Endothelial cell of umbilical vein (primary cell): ENCODE measurements around the gene ALOX5AP. TPM values are rescaled to one million over a fixed set of nuclear protein-coding genes. Genes with fewer than 3 reads are reported as not detected.

Source experiments
- BruUV-seq: library from RNA; stranded (reverse); fragments of 400-500 nt; replicated peaks from 2 replicates; lab custom pipeline; 2021; lab: Mats Ljungman, UMichigan
- CTCF ChIA-PET: fragments of 300-600, 350-600 bp; sonication (Branson Sonifier 250); formaldehyde crosslinking; loops from one replicate; lab custom pipeline; 2021; ENCODE audit warnings: antibody characterized with exemption, inconsistent platforms; lab: Charles Lee
- POLR2A ChIA-PET: fragments of 300-600, 350-600 bp; sonication (Branson Sonifier 250); formaldehyde crosslinking; loops from one replicate; lab custom pipeline; 2021; ENCODE audit warnings: antibody characterized with exemption, inconsistent platforms; lab: Charles Lee
- DNase-seq: peaks from one replicate; pipeline ENCODE4 v3.0.0-alpha.2; 2011; ENCODE audit warnings: low read depth, low spot score
- FAIRE-seq: peaks from 2 replicates; lab custom pipeline; 2011; peaks lifted over from hg19 to GRCh38; lab: Jason Lieb, UNC
- H2AFZ ChIP-seq: 2 replicates; pipeline ENCODE4 v1.6.0; 2012; ENCODE audit warnings: low read depth, low read length, control low read depth, inconsistent platforms
- H3K27ac ChIP-seq: 2 replicates; pipeline ENCODE4 v1.5.1; 2011; ENCODE audit warnings: low read depth, mild to moderate bottlenecking, control low read depth, low read length, moderate library complexity; ENCODE audit not compliant: insufficient read depth
- H3K27me3 ChIP-seq, 2 experiments: 2 replicates each; pipeline versions ENCODE4 v1.6.0 to v1.6.1; 2011; ENCODE audit warnings: low read length in 2 of 2, mixed read lengths in 1 of 2; ENCODE audit not compliant: control insufficient read depth in 2 of 2, insufficient read depth in 2 of 2
- H3K36me3 ChIP-seq, 2 experiments: 2 replicates in 1 of 2; 3 replicates in 1 of 2; pipeline ENCODE4 v1.5.1; 2011; ENCODE audit warnings: low read length in 2 of 2, mild to moderate bottlenecking in 1 of 2, moderate library complexity in 1 of 2; ENCODE audit not compliant: control insufficient read depth in 2 of 2, insufficient read depth in 2 of 2; ENCODE audit errors: extremely low read depth in 1 of 2
- H3K4me1 ChIP-seq: 3 replicates; pipeline ENCODE4 v1.5.1; 2011; ENCODE audit warnings: mild to moderate bottlenecking, low read length; ENCODE audit not compliant: control insufficient read depth, insufficient read depth; ENCODE audit errors: extremely low read depth
- H3K4me2 ChIP-seq: 2 replicates; pipeline ENCODE4 v1.6.1; 2011; ENCODE audit warnings: low read length, control low read depth, mixed read lengths; ENCODE audit not compliant: insufficient read depth
- H3K4me3 ChIP-seq, 3 experiments: fragments of 200-600 bp in 1 of 3; sonication (generic), shearing (Covaris generic) in 1 of 3; replicated peaks in 1 of 3; 2 replicates each; pipeline ENCODE4 v1.5.1; 2011 to 2016; ENCODE audit warnings: control low read depth in 3 of 3, low read length in 3 of 3, mild to moderate bottlenecking in 2 of 3, inconsistent platforms in 1 of 3, low read depth in 1 of 3, moderate library complexity in 1 of 3; ENCODE audit not compliant: insufficient read depth in 1 of 3
- H3K79me2 ChIP-seq: 2 replicates; pipeline ENCODE4 v1.6.0; 2012; ENCODE audit warnings: low read length, inconsistent platforms; ENCODE audit not compliant: control insufficient read depth, insufficient read depth
- H3K9ac ChIP-seq: replicated peaks from 2 replicates; pipeline ENCODE3; 2011; ENCODE audit warnings: low read length, control low read depth; ENCODE audit not compliant: insufficient read depth; ENCODE audit errors: extremely low read depth
- H3K9me1 ChIP-seq: replicated peaks from 3 replicates; pipeline ENCODE4 v1.6.0; 2011; ENCODE audit warnings: mild to moderate bottlenecking, low read length; ENCODE audit not compliant: control insufficient read depth, insufficient read depth; ENCODE audit errors: extremely low read depth
- H3K9me3 ChIP-seq: replicated peaks from 2 replicates; pipeline ENCODE4 v1.5.1; 2012; ENCODE audit warnings: low read length, inconsistent platforms; ENCODE audit not compliant: control insufficient read depth, insufficient read depth
- H4K20me1 ChIP-seq: replicated peaks from 2 replicates; pipeline ENCODE3; 2011; ENCODE audit warnings: mild to moderate bottlenecking, low read length; ENCODE audit not compliant: control insufficient read depth, insufficient read depth; ENCODE audit errors: extremely low read depth
- EZH2 ChIP-seq: IDR thresholded peaks from 2 replicates; pipeline ENCODE4 v1.6.1; 2012; ENCODE audit warnings: borderline replicate concordance, low read depth, mild to moderate bottlenecking, moderate library complexity, low read length, inconsistent platforms; ENCODE audit not compliant: severe bottlenecking
- FOS ChIP-seq: IDR thresholded peaks from 2 replicates; pipeline ENCODE4 v1.6.1; 2011; ENCODE audit warnings: mild to moderate bottlenecking, low read length, moderate library complexity, borderline replicate concordance; ENCODE audit not compliant: insufficient read depth
- GATA2 ChIP-seq: IDR thresholded peaks from 2 replicates; pipeline ENCODE4 v1.7.0; 2011; ENCODE audit warnings: low read depth, mild to moderate bottlenecking, moderate library complexity, mixed read lengths, low read length; ENCODE audit not compliant: insufficient read length, insufficient read depth
- JUN ChIP-seq: IDR thresholded peaks from 2 replicates; pipeline ENCODE4 v1.6.1; 2011; ENCODE audit warnings: borderline replicate concordance, low read depth; ENCODE audit not compliant: insufficient read length, insufficient read depth
- MYC ChIP-seq: IDR thresholded peaks from one replicate; pipeline ENCODE4 v1.6.1; 2011; ENCODE audit warnings: mild to moderate bottlenecking, low read depth, low read length
- POLR2A ChIP-seq: IDR thresholded peaks from 2 replicates; pipeline ENCODE4 v1.6.1; 2012; ENCODE audit warnings: low read depth, mild to moderate bottlenecking, control low read depth, low read length
- POLR2AphosphoS5 ChIP-seq: IDR thresholded peaks from 2 replicates; pipeline ENCODE4 v1.6.1; 2012; ENCODE audit warnings: low read depth, mild to moderate bottlenecking, control low read depth, low read length, moderate library complexity; ENCODE audit not compliant: insufficient read depth
- dilution Hi-C: fragments of 300-500 bp; cut with MboI; formaldehyde crosslinking; loops from one replicate; pipeline ENCODE4 v1.15.0; 2019; ENCODE audit warnings: low sequenced_read_pairs; ENCODE audit not compliant: extremely low pct_ligation_motif_present
- intact Hi-C: fragments of 100-400 bp; cut with micrococcal nuclease; formaldehyde crosslinking; loops from one replicate; pipeline ENCODE4 v1.10.0; 2022
- polyA plus RNA-seq, 4 experiments: library from polyadenylated mRNA; depleted of rRNA in 3 of 4; stranded (reverse) in 3 of 4; unstranded in 1 of 4; fragments of >200 nt; gene quantifications; 2 replicates each; pipeline versions ENCODE4 v1.2.1 to v1.2.3, GENCODE V29; 2011 to 2012; ENCODE audit warnings: missing spikeins in 1 of 4
- total RNA-seq: library from RNA; stranded (reverse); gene quantifications from 2 replicates; pipeline ENCODE4 v1.2.3, GENCODE V29; 2021
- TF ChIP-seq, protein P1 (sequence below), 2 donors: IDR thresholded peaks; 1 replicate in 1 of 2; 2 replicates in 1 of 2; pipeline ENCODE4 v1.5.1; 2011; ENCODE audit warnings: low read length in 2 of 2, mild to moderate bottlenecking in 2 of 2, moderate library complexity in 2 of 2, control low read depth in 1 of 2, inconsistent platforms in 1 of 2, low read depth in 1 of 2; ENCODE audit not compliant: insufficient read depth in 1 of 2; ENCODE audit errors: extremely low read depth in 1 of 2
- TF ChIP-seq, protein P2 (sequence below): IDR thresholded peaks from 2 replicates; pipeline ENCODE4 v1.6.1; 2011; ENCODE audit not compliant: insufficient read depth, insufficient read length

The ALOX5AP gene
- total and polyA plus RNA-seq, 2 donors (not counting 3 experiments of a cell fraction or from before 2014, with no cell fraction given): 1.8 TPM; not detected in 1

DNA sequence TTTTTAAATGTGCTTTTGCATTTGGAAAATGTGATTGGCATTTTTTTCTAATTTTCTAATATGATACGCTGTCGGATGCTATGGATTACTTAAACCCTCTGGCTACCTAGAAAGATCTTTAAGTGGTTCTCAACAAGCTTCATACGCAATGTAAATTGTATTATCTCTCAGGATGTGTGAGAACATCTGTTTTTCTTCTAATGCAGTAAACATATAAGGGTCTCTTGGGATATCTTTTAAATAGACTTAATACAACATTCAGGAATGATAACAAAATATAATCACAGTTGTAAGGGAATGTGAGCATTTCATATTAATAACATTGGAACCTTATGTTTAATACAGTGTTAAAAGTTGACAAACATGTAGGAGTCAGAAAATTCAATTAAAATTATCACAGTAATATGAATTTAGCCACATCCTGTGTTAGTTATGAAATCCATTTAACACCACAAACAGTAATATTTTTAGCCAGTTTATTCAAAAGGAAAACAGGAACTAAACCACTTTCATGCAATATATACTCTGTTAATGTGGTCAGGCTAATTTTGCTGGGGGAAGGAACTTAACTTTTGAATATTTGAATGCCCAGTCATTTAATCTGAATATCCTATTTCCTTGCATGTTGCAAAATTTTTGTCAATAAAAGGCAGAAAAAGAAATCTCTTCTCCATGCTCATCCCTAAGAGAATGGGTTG, 15.0 kb upstream of the ALOX5AP start:
- H3K9ac ChIP-seq: no peak overlapping the region
- FAIRE-seq: no peak
- H3K4me1 ChIP-seq: no peaks in the 10 kb centered on the region
- H3K36me3 ChIP-seq: no peaks in the 10 kb centered on the region
- H3K4me2 ChIP-seq: no peak overlapping the region
- no peak overlapping the region for H3K4me3 ChIP-seq
- dilution Hi-C loops (no loop called here), intact Hi-C loops (no loop called here)
- POLR2A ChIA-PET: no interaction called here
- H3K9me1 ChIP-seq: no peaks in the 10 kb centered on the region
- no peak overlapping the region for H3K27ac ChIP-seq
- TF ChIP-seq EZH2: no peak
- TF ChIP-seq GATA2: no peak
- TF ChIP-seq POLR2AphosphoS5: no peak
- no peak for TF ChIP-seq MYC
- TF ChIP-seq, protein P1, sequence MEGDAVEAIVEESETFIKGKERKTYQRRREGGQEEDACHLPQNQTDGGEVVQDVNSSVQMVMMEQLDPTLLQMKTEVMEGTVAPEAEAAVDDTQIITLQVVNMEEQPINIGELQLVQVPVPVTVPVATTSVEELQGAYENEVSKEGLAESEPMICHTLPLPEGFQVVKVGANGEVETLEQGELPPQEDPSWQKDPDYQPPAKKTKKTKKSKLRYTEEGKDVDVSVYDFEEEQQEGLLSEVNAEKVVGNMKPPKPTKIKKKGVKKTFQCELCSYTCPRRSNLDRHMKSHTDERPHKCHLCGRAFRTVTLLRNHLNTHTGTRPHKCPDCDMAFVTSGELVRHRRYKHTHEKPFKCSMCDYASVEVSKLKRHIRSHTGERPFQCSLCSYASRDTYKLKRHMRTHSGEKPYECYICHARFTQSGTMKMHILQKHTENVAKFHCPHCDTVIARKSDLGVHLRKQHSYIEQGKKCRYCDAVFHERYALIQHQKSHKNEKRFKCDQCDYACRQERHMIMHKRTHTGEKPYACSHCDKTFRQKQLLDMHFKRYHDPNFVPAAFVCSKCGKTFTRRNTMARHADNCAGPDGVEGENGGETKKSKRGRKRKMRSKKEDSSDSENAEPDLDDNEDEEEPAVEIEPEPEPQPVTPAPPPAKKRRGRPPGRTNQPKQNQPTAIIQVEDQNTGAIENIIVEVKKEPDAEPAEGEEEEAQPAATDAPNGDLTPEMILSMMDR (IDR thresholded peaks at IDR 0.05; ENCODE audit: extremely low read depth in 1 of 2, insufficient read depth in 1 of 2, low read depth in 1 of 2, low read length in 2 of 2): no peak
- no peak for TF ChIP-seq FOS
- TF ChIP-seq JUN: no peak
- TF ChIP-seq, protein P2, sequence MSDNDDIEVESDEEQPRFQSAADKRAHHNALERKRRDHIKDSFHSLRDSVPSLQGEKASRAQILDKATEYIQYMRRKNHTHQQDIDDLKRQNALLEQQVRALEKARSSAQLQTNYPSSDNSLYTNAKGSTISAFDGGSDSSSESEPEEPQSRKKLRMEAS: no peak
- TF ChIP-seq POLR2A: no peak
- no peak for DNase-seq
- no peaks in the 10 kb centered on the region for H3K79me2 ChIP-seq
- CTCF ChIA-PET: no interaction called here
- no peaks in the 10 kb centered on the region for H4K20me1 ChIP-seq
- no peak overlapping the region for H2AFZ ChIP-seq
- H3K9me3 ChIP-seq: no peaks in the 10 kb centered on the region
- no TSS peak for BruUV-seq
- H3K27me3 ChIP-seq: no peaks in the 10 kb centered on the region
